ENCODE data around the gene NUB1. TPM values are rescaled to one million over a fixed set of nuclear protein-coding genes. Genes with fewer than 3 reads are reported as not detected.

The NUB1 gene
- total and polyA plus RNA-seq, 7 experiments from 2014 or later: 58.1 to 116 (median 80.1) TPM

DNA sequence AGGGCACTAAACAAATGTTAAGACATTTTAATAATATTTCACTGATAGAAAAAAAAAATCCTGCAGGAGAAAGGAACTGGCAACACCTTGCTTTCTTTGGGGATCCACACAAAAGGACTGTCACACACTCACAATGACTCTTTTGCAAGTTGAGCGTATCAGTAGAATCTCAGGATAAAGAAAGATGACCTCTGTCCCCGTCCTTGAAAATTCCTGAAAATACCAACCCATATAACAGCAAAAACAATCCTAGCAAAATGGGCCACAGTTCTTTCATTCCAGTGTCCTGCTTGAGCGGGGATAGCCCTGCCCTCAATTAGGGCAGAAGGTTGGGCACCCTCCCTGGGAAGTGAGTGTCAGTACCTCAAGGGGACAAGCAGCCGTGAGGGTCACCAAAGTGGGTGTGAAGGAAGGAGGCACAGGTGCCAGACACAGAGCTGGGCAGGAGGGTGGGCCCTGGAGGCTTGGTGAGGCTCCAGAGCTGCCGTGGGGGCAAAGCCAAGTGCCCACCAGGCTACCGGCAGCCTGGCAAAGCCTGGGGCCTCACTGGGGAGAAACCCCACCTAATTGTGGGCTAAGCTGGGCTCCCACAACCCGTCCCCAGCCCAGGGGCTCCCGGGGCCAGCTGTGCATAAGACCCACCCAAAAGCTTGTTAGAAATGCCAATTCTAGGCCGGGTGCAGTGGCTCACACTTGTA is 65.4 kb downstream of the NUB1 start:
- ChIA-PET CTCF (no interaction called here), POLR2A (no interaction called here)
- Mint-ChIP-seq H3K27me3 (peaks cover 18 to 45% (median 21%) of the 10 kb centered on the region in 5 donors), H3K4me3 (no peak overlapping the region), H3K36me3 (no peaks in the 10 kb centered on the region), H3K27ac (no peak overlapping the region), H3K4me1 (peaks cover 8 to 19% (median 14%) of the 10 kb centered on the region in 7 donors), H3K9me3 (no peaks in the 10 kb centered on the region)
- no peaks in the 10 kb centered on the region for H3K36me3 ChIP-seq (ENCODE audit: control insufficient read depth in 2 of 3, insufficient read depth in 3 of 3, low read length in 3 of 3)
- ATAC-seq (no peak), DNase-seq (no peak)
- no peak overlapping the region for H3K27ac ChIP-seq (ENCODE audit: low read depth, low read length)
- no peak overlapping the region for H3K4me3 ChIP-seq (ENCODE audit: low read length)
- H3K4me1 ChIP-seq (ENCODE audit: control insufficient read depth in 2 of 2, insufficient read depth in 2 of 2, low read length in 2 of 2): peaks cover 11 to 24% of the 10 kb centered on the region in 2 donors
- H3K9me3 ChIP-seq (ENCODE audit: control insufficient read depth in 2 of 3, low read length in 3 of 3): no peaks in the 10 kb centered on the region
- intact Hi-C loops (cut with micrococcal nuclease): loop anchor here in 1 of 2 donors (5.0 kb wide), 1 partner anchor 40 kb away; no protein-coding TSS in a partner anchor
- H3K27me3 ChIP-seq (ENCODE audit: control insufficient read depth in 2 of 2, insufficient read depth in 2 of 2, low read length in 2 of 2): peaks cover 0 to 8% of the 10 kb centered on the region in 2 donors

DNA sequence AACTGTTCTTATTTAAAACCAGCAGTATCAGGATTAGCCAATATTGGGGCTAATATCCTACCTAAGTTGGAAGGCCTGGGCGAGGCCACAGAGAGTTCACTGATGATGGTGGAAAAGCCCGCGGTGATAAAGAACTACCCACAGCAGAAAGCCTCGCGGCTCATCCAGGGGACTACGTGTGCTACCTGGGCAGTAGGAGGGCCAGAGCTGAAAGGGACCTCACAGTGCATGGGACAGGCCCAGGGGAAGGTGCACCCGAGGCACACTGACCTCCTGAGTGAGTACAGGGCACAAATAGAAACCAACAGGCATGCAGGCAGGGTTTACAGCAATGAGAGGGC is 66.9 kb downstream of the NUB1 start:
- Mint-ChIP-seq H3K4me3 (peak overlapping the region in 9 of 10 donors; percentile 67 to 88 (median 78)), H3K9me3 (no peaks in the 10 kb centered on the region), H3K36me3 (no peaks in the 10 kb centered on the region), H3K4me1 (peaks cover 10 to 22% (median 17%) of the 10 kb centered on the region in 7 donors), H3K27ac (peak overlapping the region in 6 of 9 donors; percentile 8 to 81 (median 32)), H3K27me3 (peaks cover 19 to 58% (median 27%) of the 10 kb centered on the region in 5 donors)
- DNase-seq (no peak), ATAC-seq (no peak)
- Histone ChIP-seq H3K4me3 (ENCODE audit: low read length) (peak overlapping the region; percentile 14), H3K36me3 (ENCODE audit: control insufficient read depth in 2 of 3, insufficient read depth in 3 of 3, low read length in 3 of 3) (no peaks in the 10 kb centered on the region), H3K9me3 (ENCODE audit: control insufficient read depth in 2 of 3, low read length in 3 of 3) (no peaks in the 10 kb centered on the region), H3K4me1 (ENCODE audit: control insufficient read depth in 2 of 2, insufficient read depth in 2 of 2, low read length in 2 of 2) (peaks cover 11 to 24% of the 10 kb centered on the region in 2 donors), H3K27me3 (ENCODE audit: control insufficient read depth in 2 of 2, insufficient read depth in 2 of 2, low read length in 2 of 2) (peaks cover 0 to 8% of the 10 kb centered on the region in 2 donors), H3K27ac (ENCODE audit: low read depth, low read length) (no peak overlapping the region)
- ChIA-PET POLR2A (no interaction called here), CTCF (no interaction called here)
- intact Hi-C loops (cut with micrococcal nuclease): loop anchor here in 1 of 2 donors (2.0 to 5.0 kb wide), 3 partner anchors 22 to 41 kb away; no protein-coding TSS in a partner anchor

GRCh38 chr7:151408839-151409666 is 67.4 kb downstream of the NUB1 start:
- Mint-ChIP-seq H3K27me3 (peaks cover 19 to 63% (median 27%) of the 10 kb centered on the region in 5 donors), H3K9me3 (no peaks in the 10 kb centered on the region), H3K27ac (peak overlapping the region in 6 of 9 donors; percentile 8 to 81 (median 52)), H3K4me3 (peak overlapping the region; percentile 67 to 88 (median 78)), H3K4me1 (peaks cover 11 to 24% (median 15%) of the 10 kb centered on the region in 7 donors), H3K36me3 (no peaks in the 10 kb centered on the region)
- H3K27ac ChIP-seq (ENCODE audit: low read depth, low read length): no peak overlapping the region
- intact Hi-C loops (cut with micrococcal nuclease): loop anchor here in 1 of 2 donors (1.0 to 5.0 kb wide), 4 partner anchors 22 to 110 kb away; partner anchors contain the start of gene RHEB
- H3K4me3 ChIP-seq (ENCODE audit: low read length): peak overlapping the region; percentile 51
- no peaks in the 10 kb centered on the region for H3K9me3 ChIP-seq (ENCODE audit: control insufficient read depth in 2 of 3, low read length in 3 of 3)
- ChIA-PET POLR2A (no interaction called here), CTCF (no interaction called here)
- H3K4me1 ChIP-seq (ENCODE audit: control insufficient read depth in 2 of 2, insufficient read depth in 2 of 2, low read length in 2 of 2): peaks cover 11 to 24% of the 10 kb centered on the region in 2 donors
- DNase-seq: peak in 8 of 9 donors; percentile 23 to 71 (median 64)
- no peaks in the 10 kb centered on the region for H3K36me3 ChIP-seq (ENCODE audit: control insufficient read depth in 2 of 3, insufficient read depth in 3 of 3, low read length in 3 of 3)
- ATAC-seq: peak; percentile 88
- peaks cover 0 to 8% of the 10 kb centered on the region in 2 donors for H3K27me3 ChIP-seq (ENCODE audit: control insufficient read depth in 2 of 2, insufficient read depth in 2 of 2, low read length in 2 of 2)

GRCh38 chr7:151409667-151410404 is 68.2 kb downstream of the NUB1 start, which contains the start of gene WDR86:
Gene WDR86 (minus strand): TSS chr7:151410038. CDS start chr7:151409589, 449 bp downstream.
- no peaks in the 10 kb centered on the region for H3K9me3 ChIP-seq (ENCODE audit: control insufficient read depth in 2 of 3, low read length in 3 of 3)
- ChIA-PET POLR2A (interaction anchor here (1.0 kb wide), 1 partner anchor 20 kb away, joined by 3 read pairs; no protein-coding TSS in a partner anchor), CTCF (interaction anchor here (0.7 kb wide), 1 partner anchor 41 kb away, joined by 3 read pairs; no protein-coding TSS in a partner anchor)
- Mint-ChIP-seq H3K27ac (peak within 1 kb of the TSS in 6 of 9 donors; percentile 8 to 81 (median 52)), H3K36me3 (no peaks in the 10 kb centered on the region), H3K4me3 (peak within 1 kb of the TSS; percentile 67 to 88 (median 78)), H3K4me1 (peaks cover 11 to 24% (median 19%) of the 10 kb centered on the region in 7 donors), H3K9me3 (no peaks in the 10 kb centered on the region), H3K27me3 (peaks cover 19 to 69% (median 27%) of the 10 kb centered on the region in 5 donors)
- H3K4me3 ChIP-seq (ENCODE audit: low read length): peak within 1 kb of the TSS; percentile 51
- peaks cover 0 to 8% of the 10 kb centered on the region in 2 donors for H3K27me3 ChIP-seq (ENCODE audit: control insufficient read depth in 2 of 2, insufficient read depth in 2 of 2, low read length in 2 of 2)
- H3K36me3 ChIP-seq (ENCODE audit: control insufficient read depth in 2 of 3, insufficient read depth in 3 of 3, low read length in 3 of 3): no peaks in the 10 kb centered on the region
- ATAC-seq (no peak), DNase-seq (peak in 3 of 9 donors; percentile 18 to 37 (median 25))
- intact Hi-C loops (cut with micrococcal nuclease): loop anchor here (1.0 to 5.0 kb wide), 5 partner anchors 21 to 109 kb away; partner anchors contain the start of gene RHEB (in 1 of the 2)
- H3K27ac ChIP-seq (ENCODE audit: low read depth, low read length): no peak within 1 kb of the TSS
- peaks cover 11 to 24% of the 10 kb centered on the region in 2 donors for H3K4me1 ChIP-seq (ENCODE audit: control insufficient read depth in 2 of 2, insufficient read depth in 2 of 2, low read length in 2 of 2)

DNA sequence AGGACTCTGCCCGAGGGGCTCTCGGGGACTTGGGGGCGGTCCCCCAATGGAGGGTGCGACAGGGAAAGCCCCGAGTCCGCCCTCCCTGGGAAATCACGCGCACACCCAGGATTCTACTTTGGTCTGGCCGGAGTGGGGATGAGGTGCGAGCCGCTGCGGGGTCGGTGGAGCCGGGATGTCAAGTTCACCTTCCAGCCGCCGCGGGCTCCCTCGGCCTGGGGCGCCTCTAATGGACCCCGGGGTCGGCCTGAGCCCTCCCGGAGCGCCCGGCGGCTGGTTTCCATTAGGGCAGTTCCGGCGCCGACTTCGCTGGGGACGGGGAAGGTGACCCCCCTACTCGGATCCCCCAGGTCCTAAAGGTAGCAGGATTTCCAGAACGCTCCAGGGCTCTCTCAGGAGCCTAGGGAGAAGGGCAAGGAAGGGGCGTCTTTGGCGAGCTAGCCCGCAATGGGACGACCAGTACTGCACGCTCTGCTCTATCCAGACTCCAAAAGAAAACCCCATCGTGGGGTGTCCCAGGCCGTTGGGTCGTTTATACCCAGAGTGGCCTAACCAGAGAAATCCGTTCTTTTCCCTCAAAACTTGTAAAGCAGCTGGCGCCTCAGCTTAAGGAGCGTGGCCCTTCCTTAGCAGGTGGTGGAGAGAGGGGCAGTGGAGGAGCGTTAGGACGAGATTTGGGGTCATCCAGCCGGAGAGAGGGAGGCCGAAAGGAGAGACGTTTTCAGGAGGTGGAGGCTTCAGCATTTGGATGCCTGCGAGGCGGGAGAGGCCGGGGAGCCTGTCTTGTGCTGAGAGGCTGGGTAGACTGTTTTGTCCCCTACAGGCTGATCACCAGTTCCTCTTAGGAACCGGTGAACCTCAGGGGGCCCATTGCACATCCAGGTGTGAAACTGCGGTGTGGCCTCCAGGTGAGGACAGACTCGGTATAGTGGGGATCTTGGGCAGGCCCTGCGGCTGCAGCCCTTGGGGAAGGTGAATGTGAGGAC is 69.1 kb downstream of the NUB1 start:
- Mint-ChIP-seq H3K36me3 (no peaks in the 10 kb centered on the region), H3K27me3 (peaks cover 19 to 76% (median 27%) of the 10 kb centered on the region in 5 donors), H3K27ac (no peak overlapping the region), H3K4me1 (peaks cover 11 to 24% (median 19%) of the 10 kb centered on the region in 7 donors), H3K9me3 (no peaks in the 10 kb centered on the region), H3K4me3 (peak overlapping the region in 9 of 10 donors; percentile 18 to 82 (median 66))
- ChIA-PET CTCF (interaction anchor here (0.7 to 1.1 kb wide), 2 partner anchors 42 kb away, joined by 3 read pairs; no protein-coding TSS in a partner anchor), POLR2A (interaction anchor here (1.0 kb wide), 1 partner anchor 19 kb away, joined by 3 read pairs; no protein-coding TSS in a partner anchor)
- Histone ChIP-seq H3K36me3 (ENCODE audit: control insufficient read depth in 2 of 3, insufficient read depth in 3 of 3, low read length in 3 of 3) (no peaks in the 10 kb centered on the region), H3K9me3 (ENCODE audit: control insufficient read depth in 2 of 3, low read length in 3 of 3) (no peaks in the 10 kb centered on the region), H3K4me1 (ENCODE audit: control insufficient read depth in 2 of 2, insufficient read depth in 2 of 2, low read length in 2 of 2) (peaks cover 11 to 24% of the 10 kb centered on the region in 2 donors), H3K27ac (ENCODE audit: low read depth, low read length) (no peak overlapping the region), H3K27me3 (ENCODE audit: control insufficient read depth in 2 of 2, insufficient read depth in 2 of 2, low read length in 2 of 2) (peaks cover 0 to 8% of the 10 kb centered on the region in 2 donors), H3K4me3 (ENCODE audit: low read length) (peak overlapping the region; percentile 51)
- DNase-seq (no peak), ATAC-seq (no peak)
- intact Hi-C loops (cut with micrococcal nuclease): loop anchor here in 1 of 2 donors (5.0 kb wide), 1 partner anchor 37 kb away; no protein-coding TSS in a partner anchor
